DMS153 (cell line): Measurements from ENCODE around the gene STK32B.

ENCODE experiments used
- DNase-seq: peaks from one replicate; lab custom pipeline; 2025; lab: John Stamatoyannopoulos, UW

STK32B gene

DNA sequence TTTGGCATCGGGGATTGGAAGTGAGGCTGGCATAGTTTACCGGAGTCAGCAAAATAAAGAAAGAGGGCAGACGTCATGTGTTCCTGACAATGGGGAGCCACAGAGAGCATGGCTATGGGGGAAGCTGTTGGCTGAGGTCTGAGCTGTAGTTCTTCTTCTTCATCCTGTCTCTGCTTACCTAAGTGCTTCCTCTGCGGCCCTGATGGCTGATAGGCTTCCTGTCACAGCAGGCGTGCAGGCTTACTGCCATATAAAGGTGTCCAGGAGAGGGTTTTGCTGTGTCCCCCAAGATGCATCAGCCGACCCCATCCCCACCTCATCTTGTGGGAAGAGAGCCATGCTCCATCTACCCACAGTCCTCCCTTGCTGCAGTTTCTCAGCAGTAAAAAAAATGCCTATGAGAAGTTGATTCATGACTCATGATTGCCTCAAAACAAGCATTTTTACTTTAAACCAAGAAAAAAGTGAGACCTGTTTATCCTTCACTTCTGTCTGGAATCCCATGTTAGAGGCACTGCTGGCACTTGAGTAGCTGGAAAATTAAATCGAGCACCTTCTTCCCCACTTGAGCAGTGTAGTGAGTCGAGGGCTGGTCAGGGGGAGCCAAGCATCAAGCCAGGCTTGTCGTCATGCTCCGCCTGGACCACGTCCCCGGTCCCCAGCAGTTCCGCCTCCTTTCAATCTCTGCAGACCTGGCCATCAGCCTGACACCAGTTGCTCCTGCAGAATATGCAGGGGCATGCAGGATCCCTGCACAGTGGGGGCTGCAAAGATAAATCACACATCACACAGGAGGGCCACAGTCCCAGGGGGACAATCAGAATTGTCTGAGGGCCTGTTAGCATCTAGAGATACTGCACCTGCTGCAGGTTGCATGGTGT is 419.3 kb downstream of the STK32B start:
- no peak for DNase-seq

DNA sequence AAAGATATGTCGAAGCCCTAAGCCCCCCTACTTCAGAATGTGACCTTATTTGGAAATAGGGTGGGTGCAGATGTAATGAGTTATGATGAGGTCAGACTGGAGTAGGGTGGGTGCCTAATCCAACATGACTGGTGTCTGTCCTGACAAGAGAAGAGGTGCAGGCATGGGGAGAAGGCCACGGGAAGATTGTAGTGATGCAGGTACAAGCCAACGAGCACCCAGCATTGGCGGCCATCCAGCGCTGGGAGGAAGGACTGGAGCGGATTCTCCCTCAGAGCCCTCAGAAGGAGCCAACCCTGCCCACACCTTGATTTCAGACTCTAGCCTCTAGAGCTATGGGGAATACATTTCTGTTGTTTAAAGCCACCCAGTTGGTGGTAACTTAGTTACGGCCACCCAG is 419.9 kb downstream of the STK32B start:
- no peak for DNase-seq

DNA sequence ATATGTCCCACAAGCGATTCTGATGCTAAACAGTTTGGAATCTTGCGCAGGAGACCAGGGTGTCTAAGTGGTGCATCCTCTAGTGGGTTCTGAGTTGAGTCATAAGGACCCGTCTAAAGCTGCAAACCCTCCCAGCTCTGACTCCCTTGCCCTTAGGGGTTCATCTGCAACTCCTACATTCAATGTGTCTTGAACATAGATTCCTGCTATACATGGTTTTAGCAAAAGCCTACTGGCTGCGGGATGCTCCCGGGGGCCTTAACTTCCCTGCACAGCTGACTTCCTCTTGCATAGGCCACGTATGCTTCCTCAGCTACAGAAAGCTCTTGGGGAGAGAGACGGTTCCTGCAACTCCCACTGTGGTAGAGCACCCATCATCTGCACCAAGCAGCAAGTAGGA is 420.4 kb downstream of the STK32B start:
- no peak for DNase-seq

DNA sequence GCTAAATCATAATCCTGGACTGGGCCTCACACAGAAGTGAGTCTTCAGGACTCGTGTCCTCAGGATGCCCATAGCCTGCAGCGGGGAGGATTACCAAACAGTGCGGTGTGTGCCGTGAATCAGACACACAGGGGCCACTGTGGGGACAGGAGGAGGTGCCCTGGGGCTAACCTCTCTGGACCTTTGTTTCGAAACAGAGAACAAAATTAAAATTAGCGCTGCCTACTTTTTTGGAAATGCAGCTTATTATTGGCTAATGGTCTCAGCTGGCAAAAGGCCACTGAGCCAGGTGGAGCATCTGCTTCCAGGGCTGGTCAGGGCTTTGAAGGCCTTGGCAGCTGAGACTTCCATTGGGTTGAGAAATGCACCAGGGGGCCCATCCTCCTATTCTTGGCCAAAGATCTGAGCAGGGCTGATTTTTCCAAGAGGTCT is 420.9 kb downstream of the STK32B start:
- DNase-seq, result no peak

DNA sequence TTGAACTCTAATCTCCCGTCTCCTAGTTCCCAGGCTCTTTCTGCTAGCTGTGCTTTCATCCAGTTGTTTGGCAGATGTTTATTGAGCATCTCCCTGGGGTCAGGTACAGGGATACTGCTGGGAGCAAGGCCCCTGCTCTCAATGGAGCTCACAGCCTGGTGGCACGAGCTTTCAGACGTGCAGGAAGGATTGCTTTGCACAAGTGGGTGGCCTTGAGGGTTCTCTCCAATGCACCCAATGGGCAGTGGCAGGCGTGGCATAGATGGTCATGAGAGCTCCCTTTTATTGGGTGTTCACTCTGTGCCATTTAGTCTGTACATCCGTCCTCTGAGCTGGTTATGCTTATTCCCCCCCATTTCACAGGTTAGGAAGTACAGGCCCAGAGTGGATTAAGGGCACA is 421.8 kb downstream of the STK32B start:
- DNase-seq, result no peak

DNA sequence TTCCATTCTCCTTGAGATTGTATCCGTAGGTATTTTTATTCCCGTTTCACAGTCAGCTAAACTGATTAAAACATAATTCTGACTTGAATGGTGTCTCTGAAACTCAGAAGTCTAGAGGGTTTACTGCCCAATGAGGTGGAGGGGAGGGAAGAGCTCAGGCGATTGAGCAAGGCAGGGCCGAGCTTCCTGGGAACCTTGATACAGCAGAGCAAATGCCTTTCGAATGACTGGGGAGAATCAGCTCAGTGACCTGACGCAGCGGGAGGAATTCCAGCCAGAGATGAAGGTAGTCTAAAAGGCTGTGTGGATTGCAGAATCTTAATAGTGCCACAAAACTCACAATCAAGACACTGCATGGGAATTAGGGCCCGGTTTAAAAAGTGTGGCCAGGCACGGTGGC is 423.5 kb downstream of the STK32B start:
- no peak for DNase-seq

DNA sequence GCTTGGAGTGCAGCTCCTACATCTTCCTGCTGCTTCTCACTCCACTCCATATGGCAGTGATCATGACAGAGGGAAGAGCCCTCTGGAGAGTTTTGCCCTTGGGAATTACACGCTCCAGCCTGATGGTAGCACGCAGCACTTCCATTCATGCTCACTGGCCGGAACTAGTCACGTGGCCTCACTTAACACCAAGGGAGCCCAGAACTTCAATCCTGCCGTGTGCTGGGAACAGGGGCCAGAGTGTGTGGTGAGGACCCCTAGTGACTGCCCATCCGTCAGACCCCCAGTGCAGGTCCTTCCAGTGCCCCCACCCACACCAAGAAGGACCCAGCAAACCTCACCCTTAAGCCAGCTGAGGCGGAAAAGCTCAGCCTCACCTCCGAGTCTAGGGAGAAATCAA is 426.3 kb downstream of the STK32B start:
- DNase-seq, result no peak

DNA sequence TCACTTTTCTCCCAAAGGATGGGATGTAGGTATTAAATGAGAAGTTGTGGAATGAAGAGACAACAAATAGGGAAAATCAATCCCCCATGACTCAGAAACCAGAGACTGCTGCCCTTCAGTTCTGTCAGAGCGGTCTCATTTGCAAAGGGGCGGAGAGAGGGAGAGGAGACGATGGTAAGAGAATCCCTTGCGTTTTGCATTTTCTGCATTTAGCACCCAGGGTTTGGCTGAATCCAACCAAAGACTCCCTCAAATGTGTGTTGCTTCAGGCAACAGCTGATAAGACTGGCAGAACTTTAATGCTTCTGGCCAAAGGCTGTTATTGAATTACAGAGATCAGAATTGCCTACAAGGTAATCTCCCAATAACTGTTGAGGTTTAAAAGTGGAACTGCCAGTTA is 426.9 kb downstream of the STK32B start:
- no peak for DNase-seq

- no peak for DNase-seq
These were observed 427.4 kb downstream of the STK32B start for GRCh38 chr4:5478697-5479096.

- DNase-seq, result no peak
These were observed 428.3 kb downstream of the STK32B start for GRCh38 chr4:5479518-5480060.

DNA sequence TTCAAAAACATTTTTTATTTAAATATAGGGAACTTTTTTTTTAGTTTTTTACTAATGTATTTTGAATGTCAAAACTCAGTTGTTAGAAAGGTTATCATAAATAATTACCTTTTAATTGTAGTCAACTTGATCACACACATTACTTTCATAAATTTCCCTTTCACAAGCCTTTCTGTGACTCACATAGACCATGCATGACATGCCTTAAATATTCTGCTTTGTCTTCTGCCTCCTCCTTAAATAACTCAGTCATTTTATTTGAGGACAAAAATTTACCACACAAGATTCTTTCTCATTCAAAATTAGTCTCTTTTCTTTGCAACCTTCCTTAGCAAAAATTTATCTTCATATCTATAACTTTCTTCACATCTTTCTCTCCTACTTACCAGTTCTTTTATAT is 437.1 kb downstream of the STK32B start:
- no peak for DNase-seq

DNA sequence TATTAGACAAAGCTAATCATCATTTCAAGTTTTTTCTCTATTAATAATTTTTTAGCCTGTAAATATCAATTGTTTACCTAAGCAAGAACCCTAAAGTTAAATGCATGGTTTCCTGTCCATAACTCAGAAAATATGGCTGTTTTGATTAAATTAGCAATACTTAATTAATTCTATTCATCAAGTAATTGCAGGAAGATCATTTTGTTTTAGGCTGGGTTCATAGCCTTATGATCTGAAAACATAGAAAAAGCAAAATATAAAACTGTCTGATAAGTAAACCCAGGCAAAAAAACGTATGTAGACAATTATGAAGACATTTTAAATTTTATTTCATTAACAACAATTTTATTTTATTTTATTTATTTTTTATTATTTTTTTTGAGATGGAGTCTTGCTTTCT is 438.0 kb downstream of the STK32B start:
- no peak for DNase-seq

DNA sequence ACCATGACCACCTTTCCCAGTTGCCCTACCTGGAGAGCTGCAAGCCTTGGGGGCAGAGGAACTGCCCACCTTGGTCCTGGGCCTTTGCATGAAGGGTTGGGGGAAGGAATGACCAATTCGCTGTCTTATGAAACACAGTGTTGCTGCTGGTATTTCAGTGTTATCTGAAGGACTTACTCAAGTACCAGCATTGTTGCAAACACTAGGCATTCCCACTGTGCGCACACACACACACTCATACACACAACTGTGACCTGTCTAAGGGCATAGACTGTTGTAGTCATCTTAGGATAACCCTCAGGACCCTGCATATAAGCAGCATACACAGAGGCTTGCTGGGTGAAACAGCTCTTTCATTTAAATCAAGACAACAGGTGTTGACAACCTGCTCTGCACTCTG is 446.2 kb downstream of the STK32B start:
- DNase-seq, result no peak

DNA sequence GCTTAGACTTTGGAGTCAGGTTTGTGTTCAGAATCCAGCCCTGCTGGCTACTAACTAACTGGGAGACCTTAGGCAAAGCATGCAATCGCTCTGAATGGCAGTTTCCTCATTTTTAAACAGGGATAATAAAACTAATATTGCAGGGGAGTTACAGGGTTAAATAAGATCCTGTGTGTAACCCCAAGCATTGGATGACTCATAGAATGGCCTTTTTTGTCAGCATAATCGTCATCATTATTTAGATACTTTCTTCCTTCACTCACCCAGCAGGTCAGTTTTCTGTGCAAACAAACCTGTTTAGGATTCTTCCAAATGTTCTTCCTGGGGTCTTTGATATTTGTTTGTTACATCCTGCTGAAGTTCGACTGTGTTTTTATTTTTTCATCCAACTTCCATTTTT is 448.9 kb downstream of the STK32B start:
- DNase-seq, result no peak

- no peak for DNase-seq
These were observed 452.2 kb downstream of the STK32B start for GRCh38 chr4:5503336-5503936.

- no peak for DNase-seq
These were observed 453.2 kb downstream of the STK32B start for GRCh38 chr4:5504486-5504885.

GRCh38 chr4:5510504-5510903 is 459.2 kb downstream of the STK32B start:
- no peak for DNase-seq

GRCh38 chr4:5511791-5512190 is 460.5 kb downstream of the STK32B start:
- DNase-seq, result no peak

DNA sequence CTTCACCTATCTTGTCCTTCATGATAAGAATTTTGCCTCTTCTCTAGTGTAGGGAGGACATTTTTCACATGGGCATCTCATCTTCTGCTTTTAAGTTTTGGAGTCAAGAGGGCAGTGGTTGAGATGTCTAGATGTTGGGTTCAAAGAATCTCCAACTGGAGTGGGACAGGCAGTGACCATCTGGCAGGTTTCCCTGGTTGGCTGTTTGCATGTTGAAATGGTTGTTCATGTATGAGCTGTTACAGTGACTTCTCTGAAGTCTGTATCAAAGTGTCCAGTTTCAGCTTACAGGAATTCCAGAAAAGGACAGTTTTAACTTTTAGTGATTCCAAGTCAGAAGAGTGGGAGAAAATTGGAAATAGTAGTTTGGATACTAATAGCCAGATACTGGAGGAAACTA is 464.4 kb downstream of the STK32B start:
- DNase-seq, result no peak

- DNase-seq, result no peak
These were observed 466.1 kb downstream of the STK32B start for GRCh38 chr4:5517372-5517771.

DNA sequence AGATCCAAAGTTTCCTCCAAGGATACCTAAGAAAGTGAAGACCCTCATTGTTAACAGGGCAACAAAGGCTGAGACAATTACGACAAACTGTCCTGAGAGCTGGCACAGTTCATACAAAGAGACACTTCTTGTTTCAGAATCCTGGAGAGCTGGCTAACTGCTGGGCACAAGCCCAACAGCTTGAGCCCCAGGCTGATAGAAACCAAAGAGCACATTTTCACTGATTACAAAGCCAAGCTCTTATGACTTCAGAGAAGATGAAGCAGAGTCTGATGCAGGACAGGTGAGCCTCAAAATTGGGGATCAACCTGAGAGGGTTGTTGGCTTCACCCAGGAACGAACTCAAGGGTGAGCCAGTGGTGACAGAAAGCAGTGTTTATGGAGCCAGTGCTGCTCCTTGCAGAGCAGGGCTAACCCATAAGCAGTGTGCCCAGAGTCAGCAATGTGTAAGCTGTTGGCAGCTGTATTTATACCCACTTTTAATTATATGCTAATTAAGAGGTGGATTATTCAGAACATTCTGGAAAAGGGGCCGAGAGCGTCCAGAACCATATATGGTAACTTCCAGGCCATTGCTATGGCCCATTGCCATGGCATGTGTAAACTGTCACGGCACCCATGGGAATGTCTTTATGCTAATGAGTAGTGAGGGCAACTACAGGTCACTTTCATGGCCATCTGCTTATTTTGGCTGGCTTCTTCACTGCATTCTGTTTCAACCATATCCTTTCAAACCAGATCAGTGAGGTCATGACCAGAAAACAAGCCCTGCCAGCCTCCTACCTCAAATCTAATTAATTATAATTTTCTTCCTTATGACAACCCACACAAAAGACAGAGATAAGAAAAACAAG is 473.4 kb downstream of the STK32B start:
- no peak for DNase-seq

DNA sequence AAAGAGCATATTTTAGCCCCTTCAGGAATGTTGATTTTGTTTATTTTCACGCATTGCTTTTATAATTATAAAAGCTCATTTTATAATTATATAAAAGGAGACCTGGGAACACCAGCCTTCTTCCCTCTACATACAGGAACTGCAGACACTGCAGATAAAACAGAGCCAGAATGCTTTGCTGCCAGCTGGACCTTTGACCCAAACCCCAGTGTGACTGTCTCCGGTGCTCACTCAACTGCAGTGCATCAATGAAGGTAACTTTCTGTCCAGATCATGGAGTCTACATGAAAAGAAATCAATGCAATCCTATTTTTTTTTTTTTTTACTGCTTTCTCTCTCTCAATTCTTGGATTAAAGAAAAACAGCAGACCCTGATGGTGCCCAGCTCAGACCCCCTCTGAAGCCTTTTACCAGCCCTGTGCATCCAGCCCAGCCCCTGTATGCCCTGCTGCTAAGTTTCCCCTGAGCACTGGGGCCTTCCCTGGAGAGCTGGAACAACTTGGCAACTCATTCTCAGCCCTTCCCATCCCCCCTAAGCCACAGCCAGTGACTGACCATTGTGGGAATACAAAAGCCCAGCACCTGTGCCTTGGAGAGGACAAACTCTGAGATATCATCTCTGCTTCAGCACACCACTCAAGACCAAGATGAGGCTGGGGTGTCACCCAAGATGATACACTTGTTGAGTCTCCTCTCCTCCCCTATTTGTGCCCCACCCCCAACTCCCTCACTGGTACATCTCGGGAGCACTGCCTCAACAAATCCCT is 475.0 kb downstream of the STK32B start:
- no peak for DNase-seq
